WERI-Rb-1 (cell line): ENCODE results near the gene SNAPC4.

ENCODE experiments used
- DNase-seq: peaks from one replicate; pipeline ENCODE4 v3.0.0-alpha.2; 2020
- H3K27ac ChIP-seq: fragments of 250-450 bp; sonication (Bioruptor Pico); 2 replicates; pipeline ENCODE4 v1.5.1; 2020; ENCODE audit warnings: mild to moderate bottlenecking, moderate library complexity
- H3K27me3 ChIP-seq: fragments of 250-450 bp; sonication (Bioruptor Pico); 2 replicates; pipeline ENCODE4 v1.5.1; 2021; ENCODE audit warnings: mild to moderate bottlenecking, low read depth, moderate library complexity; ENCODE audit not compliant: insufficient read depth, severe bottlenecking
- H3K36me3 ChIP-seq: fragments of 250-450 bp; sonication (Bioruptor Pico); 2 replicates; pipeline ENCODE4 v1.5.1; 2020; ENCODE audit warnings: mild to moderate bottlenecking, moderate library complexity
- H3K4me3 ChIP-seq: 2 replicates; pipeline ENCODE4 v1.5.1; 2011; ENCODE audit warnings: low read depth, mild to moderate bottlenecking, control low read depth, low read length
- H3K9me3 ChIP-seq: fragments of 250-450 bp; sonication (Bioruptor Pico); 2 replicates; pipeline ENCODE4 v1.5.1; 2021; ENCODE audit warnings: mild to moderate bottlenecking, moderate library complexity; ENCODE audit not compliant: severe bottlenecking
- CTCF ChIP-seq: IDR thresholded peaks from 2 replicates; pipeline ENCODE4 v1.5.1; 2011; ENCODE audit warnings: low read depth, mild to moderate bottlenecking, control low read depth, inconsistent platforms, low read length

SNAPC4 gene

GRCh38 chr9:136387217-136387616 lies 12.8 kb downstream of the SNAPC4 start:
- no peak overlapping the region for H3K4me3 ChIP-seq
- H3K27me3 ChIP-seq: no peaks in the 10 kb centered on the region
- DNase-seq: no peak
- no peak for TF ChIP-seq CTCF
- no peak overlapping the region for H3K27ac ChIP-seq
- H3K9me3 ChIP-seq: no peaks in the 10 kb centered on the region
- peaks cover 84% of the 10 kb centered on the region for H3K36me3 ChIP-seq

GRCh38 chr9:136386018-136386417 lies 14.0 kb downstream of the SNAPC4 start:
- DNase-seq: no peak
- no peak for TF ChIP-seq CTCF
- H3K9me3 ChIP-seq: no peaks in the 10 kb centered on the region
- peaks cover 81% of the 10 kb centered on the region for H3K36me3 ChIP-seq
- no peak overlapping the region for H3K4me3 ChIP-seq
- no peak overlapping the region for H3K27ac ChIP-seq
- no peaks in the 10 kb centered on the region for H3K27me3 ChIP-seq

GRCh38 chr9:136385015-136385414 lies 15.0 kb downstream of the SNAPC4 start:
- H3K27ac ChIP-seq: no peak overlapping the region
- no peak for DNase-seq
- peaks cover 84% of the 10 kb centered on the region for H3K36me3 ChIP-seq
- no peaks in the 10 kb centered on the region for H3K9me3 ChIP-seq
- H3K27me3 ChIP-seq: no peaks in the 10 kb centered on the region
- no peak for TF ChIP-seq CTCF
- no peak overlapping the region for H3K4me3 ChIP-seq

- Histone ChIP-seq H3K27ac (no peak overlapping the region), H3K27me3 (no peaks in the 10 kb centered on the region), H3K9me3 (no peaks in the 10 kb centered on the region), H3K36me3 (peaks cover 83% of the 10 kb centered on the region), H3K4me3 (no peak overlapping the region)
- DNase-seq: no peak
- TF ChIP-seq CTCF: no peak
These were observed 16.5 kb downstream of the SNAPC4 start for GRCh38 chr9:136383436-136383835.

- Histone ChIP-seq H3K27ac (no peak overlapping the region), H3K27me3 (no peaks in the 10 kb centered on the region), H3K9me3 (no peaks in the 10 kb centered on the region), H3K4me3 (no peak overlapping the region), H3K36me3 (peaks cover 76% of the 10 kb centered on the region)
- TF ChIP-seq CTCF: no peak
- no peak for DNase-seq
These were observed 17.9 kb downstream of the SNAPC4 start for GRCh38 chr9:136381966-136382513.

- H3K27ac ChIP-seq: no peak overlapping the region
- H3K36me3 ChIP-seq: peaks cover 69% of the 10 kb centered on the region
- no peak for DNase-seq
- H3K9me3 ChIP-seq: no peaks in the 10 kb centered on the region
- no peak for TF ChIP-seq CTCF
- no peaks in the 10 kb centered on the region for H3K27me3 ChIP-seq
- H3K4me3 ChIP-seq: no peak overlapping the region
These were observed 18.7 kb downstream of the SNAPC4 start for GRCh38 chr9:136381311-136381710.
